GM21723 (cell line): ENCODE results near the gene ATP6AP1.
"Not testable (repeated sequence)": the region's sequence is repeated elsewhere in the genome, so short reads cannot be mapped to it uniquely, and the experiment has no call there.

Experiments
- ATAC-seq: cut with Tn5 transposase; IDR thresholded peaks from one replicate; pipeline ENCODE4 v1.9.1; 2021; ENCODE audit warnings: mild to moderate bottlenecking, moderate library complexity; ENCODE audit not compliant: unreplicated experiment

Gene ATP6AP1, protein sequence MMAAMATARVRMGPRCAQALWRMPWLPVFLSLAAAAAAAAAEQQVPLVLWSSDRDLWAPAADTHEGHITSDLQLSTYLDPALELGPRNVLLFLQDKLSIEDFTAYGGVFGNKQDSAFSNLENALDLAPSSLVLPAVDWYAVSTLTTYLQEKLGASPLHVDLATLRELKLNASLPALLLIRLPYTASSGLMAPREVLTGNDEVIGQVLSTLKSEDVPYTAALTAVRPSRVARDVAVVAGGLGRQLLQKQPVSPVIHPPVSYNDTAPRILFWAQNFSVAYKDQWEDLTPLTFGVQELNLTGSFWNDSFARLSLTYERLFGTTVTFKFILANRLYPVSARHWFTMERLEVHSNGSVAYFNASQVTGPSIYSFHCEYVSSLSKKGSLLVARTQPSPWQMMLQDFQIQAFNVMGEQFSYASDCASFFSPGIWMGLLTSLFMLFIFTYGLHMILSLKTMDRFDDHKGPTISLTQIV

DNA sequence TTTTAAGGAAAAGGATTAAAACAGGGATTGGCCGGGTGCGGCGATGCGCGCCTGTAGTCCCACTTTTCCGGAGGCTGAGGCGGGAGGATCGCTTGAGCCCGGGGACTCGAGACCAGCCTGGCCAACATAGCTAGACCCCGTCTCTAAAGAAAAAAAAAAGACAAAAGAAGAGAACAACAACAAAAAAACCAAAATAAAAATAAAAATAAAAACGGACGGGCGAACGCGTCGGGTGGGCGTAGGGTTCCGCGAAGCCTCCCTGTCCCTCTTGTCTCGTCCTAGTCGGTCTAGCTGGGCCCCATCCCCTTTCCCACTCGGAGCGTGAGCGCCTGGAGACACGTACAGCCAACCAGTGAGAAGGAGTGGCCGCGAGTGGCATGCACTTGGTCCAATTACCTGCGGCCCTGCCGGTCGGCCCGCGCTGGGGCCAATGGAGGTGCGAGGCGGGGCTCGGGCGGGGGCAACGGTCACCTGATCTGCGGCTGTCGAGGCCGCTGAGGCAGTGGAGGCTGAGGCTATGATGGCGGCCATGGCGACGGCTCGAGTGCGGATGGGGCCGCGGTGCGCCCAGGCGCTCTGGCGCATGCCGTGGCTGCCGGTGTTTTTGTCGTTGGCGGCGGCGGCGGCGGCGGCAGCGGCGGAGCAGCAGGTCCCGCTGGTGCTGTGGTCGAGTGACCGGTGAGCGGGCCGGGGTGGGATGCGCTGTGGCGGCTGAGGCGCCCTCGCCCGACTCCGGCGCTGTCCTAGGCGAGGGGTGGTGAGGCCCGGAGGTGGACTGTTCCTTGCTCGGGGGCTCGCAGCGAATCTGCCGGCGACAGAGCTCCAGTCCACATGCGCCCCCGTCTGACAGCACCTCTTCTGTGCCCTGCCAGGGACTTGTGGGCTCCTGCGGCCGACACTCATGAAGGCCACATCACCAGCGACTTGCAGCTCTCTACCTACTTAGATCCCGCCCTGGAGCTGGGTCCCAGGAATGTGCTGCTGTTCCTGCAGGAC, at the start of gene ATP6AP1:
Gene ATP6AP1, plus strand, starts transcription at position 502 of the 996 bp plus-strand sequence. Its CDS starts 16 bp downstream, at position 518.
- ATAC-seq = peak; percentile 95

DNA sequence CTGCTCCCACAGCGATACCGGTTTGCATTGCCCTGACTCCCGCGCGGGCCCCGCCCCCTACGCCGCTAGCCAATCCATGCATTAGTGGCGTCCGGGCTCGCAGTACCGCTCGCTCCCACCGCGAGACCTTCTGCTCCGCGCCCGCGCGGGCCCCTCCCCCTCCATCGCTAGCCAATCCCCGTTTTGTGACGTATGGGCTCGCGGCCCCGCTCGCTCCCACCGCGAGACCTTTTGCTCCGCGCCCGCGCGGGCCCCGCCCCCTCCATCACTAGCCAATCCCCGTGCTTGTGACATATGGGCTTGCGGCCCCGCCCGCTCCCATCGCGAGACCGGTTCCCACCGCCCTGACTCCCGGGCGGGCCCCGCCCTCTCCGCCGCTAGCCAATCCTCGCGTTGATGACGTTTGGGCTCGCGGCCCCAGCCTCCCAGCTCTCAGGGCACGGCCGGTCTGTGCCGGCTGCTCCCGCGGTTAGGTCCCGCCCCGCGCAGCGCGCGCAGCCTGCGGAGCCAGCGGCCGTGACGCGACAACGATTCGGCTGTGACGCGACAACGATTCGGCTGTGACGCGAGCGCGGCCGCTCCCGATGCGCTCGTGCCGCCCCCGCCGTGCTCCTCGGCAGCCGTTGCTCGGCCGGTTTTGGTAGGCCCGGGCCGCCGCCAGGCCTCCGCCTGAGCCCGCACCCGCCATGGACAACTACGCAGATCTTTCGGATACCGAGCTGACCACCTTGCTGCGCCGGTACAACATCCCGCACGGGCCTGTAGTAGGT, 49.5 kb upstream of the ATP6AP1 start, which contains the start of gene EMD:
Gene EMD, plus strand, starts transcription at position 497 of the 770 bp plus-strand sequence. Its CDS starts 190 bp downstream, at position 687.
- peak; percentile 83 for ATAC-seq

DNA sequence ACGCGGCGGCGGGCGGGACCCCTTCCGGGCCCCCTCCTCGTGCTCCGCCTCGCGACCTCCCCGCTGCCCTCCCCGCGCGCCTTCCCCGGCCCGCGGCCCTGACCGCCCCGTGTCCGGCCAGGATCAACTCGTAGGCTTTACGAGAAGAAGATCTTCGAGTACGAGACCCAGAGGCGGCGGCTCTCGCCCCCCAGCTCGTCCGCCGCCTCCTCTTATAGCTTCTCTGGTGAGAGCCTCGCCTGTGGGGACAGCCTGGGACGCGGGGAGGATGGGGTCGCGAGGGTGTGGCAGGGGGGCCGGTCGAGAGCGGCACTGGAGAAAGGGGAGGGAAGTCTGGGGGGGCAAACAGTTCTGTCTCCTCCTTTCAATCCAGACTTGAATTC, 48.9 kb upstream of the ATP6AP1 start:
- ATAC-seq = no peak

DNA sequence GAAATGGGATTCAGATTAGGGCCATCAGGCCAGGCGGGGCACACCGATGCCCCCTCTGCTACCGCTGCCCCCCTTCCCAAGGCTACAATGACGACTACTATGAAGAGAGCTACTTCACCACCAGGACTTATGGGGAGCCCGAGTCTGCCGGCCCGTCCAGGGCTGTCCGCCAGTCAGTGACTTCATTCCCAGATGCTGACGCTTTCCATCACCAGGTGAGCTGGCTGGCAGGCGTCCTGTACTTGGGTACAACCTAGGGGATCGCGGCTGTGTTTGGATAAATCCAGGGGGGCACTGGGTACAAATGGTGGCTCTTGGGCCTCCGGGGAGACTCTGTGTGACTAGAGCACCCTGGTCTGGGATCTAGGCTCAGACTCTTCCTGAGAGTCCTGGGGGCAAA, 48.3 kb upstream of the ATP6AP1 start:
- ATAC-seq = no peak

DNA sequence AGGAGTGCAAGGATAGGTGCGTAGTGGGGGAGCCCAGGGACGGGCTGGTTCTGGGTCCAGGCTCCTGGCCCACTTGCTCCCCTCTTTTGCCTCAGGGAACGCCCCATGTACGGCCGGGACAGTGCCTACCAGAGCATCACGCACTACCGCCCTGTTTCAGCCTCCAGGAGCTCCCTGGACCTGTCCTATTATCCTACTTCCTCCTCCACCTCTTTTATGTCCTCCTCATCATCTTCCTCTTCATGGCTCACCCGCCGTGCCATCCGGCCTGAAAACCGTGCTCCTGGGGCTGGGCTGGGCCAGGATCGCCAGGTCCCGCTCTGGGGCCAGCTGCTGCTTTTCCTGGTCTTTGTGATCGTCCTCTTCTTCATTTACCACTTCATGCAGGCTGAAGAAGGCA, 47.7 kb upstream of the ATP6AP1 start:
- no peak for ATAC-seq

DNA sequence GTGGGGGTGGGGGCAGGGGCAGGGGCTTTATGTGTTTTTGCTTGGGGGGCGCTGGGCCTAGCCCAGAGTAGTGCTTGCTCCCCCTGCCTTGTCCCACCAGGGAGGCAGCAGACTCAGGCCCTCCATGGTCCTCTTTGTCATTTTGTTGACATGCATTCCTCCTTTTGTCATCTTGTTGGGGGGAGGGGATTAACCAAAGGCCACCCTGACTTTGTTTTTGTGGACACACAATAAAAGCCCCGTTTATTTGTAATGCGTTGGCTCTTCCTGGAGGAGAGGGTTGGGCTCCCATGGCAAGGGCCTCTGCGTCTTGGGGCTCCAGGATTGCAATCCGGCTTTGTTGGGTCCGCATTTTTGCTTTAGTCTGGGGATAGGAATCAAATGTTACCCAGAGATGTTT, 47.2 kb upstream of the ATP6AP1 start:
- ATAC-seq = no peak

DNA sequence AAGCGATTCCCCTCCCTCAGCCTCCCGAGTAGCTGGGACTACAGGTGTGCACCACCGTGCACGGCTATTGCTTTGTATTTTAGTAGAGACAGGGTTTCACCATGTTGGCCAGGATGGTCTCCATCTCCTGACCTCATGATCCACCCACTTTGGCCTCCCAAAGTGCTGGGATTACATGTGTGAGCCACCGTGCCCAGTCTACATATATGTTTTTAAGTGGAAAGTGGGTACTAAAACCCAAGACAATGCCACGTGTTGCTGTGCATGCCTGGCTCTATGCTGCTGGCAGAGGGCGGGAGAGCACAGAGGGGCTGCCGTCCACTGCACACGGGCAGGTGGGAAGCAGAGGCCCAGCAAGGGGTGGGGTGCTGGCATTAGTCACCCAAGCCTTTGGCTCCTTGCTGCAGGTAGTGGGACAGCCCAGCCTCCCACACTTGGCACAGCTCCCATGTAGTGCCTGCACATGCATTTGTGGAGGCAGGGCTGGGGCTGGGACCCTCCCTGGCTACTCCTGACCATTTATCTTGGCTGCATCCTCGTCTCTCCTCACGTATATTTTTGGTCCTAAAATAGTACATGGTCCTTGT, 45.9 kb upstream of the ATP6AP1 start:
- no peak for ATAC-seq

DNA sequence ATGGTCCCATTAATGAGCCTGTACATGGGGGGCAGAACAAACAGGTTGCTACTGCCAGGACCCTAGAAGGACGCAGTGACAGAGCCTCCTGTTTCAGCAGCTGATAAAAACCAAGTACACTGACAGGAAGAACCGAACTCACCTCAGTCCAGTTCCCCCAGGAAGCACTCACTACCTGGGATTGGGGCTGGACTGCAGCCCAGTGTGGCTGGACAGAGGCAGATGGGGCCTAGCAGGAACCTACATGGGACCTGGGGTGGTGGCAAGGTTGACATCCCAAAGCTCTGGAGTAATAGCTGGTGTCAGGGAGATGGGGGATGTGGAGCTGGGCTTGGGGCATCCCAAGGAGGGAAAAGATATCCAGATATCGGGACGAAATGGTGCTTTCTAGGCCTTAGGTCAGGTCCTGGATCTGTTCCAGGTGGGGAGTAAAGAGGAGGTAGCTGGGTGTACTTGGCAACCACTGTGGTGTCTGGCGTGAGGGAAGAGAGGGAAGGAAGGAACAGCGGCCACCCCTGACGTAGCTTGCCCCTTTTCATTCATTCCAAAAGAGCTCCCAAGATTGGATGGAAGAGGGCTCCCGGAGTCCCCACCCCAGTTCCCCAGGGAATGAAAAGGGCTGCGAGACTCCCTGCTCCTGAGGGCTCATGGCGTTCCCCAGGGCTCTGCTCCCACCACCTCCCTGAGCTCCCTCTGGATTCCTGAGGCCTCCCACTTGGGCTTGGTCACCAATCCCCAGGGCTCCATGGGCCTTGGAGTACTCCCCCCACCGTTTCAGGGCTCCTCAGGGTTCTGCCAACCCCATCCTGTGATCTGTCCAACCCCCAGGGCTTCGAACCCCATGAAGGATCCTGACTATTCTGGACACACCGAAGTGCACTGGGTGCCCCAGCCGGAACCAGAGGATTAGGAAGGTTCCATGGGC, 44.9 kb upstream of the ATP6AP1 start:
- ATAC-seq = no peak

DNA sequence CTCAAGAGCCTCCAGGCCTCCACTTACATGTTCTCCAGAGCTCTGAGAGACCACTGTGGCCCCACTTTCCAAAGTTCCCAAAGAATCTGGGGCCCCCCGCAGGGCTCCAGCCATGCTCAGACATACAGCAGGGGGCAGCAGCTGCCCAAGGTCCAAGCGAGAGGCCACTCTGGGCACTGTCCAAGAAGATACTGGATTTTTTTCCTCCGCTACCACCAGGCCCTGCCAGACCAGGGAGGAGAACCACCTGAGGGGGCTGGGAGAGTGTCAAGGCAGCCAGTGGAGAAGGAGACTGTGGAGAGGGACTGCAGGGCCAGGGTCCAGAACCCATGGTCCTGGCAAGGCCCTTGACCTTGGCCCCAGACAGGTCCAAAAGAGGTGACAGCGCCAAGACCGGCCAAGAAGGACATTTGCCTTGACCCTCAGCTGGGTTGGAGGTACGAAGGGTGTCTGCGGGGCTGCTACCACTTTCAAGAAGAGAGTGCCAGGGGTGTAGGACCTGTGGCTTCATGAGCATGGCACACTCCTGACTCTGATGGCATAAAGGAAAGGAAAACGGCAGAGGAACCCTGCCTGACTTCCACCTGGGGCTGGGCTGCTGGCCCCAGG, 44.1 kb upstream of the ATP6AP1 start:
- ATAC-seq = no peak

DNA sequence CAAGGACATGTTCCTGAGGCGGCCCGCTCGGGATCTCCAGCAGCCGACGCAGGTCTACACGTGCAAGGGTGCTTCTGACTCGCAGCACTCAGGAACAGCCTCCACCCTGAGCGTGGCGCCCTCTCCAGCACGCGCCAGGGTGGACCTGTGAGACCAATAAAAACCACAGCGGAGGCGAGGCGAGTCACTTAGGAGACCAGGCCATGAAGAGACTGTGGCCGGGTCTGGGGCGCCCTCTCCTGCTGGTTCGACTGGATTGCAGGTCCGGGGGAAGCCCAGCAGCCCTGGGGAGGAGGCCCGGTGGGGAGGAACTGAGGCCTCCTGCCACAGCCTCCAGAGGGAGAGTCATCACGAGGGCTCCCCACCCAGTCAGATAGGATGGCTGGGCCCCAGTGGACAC, 40.4 kb upstream of the ATP6AP1 start:
- peak; percentile 37 for ATAC-seq

DNA sequence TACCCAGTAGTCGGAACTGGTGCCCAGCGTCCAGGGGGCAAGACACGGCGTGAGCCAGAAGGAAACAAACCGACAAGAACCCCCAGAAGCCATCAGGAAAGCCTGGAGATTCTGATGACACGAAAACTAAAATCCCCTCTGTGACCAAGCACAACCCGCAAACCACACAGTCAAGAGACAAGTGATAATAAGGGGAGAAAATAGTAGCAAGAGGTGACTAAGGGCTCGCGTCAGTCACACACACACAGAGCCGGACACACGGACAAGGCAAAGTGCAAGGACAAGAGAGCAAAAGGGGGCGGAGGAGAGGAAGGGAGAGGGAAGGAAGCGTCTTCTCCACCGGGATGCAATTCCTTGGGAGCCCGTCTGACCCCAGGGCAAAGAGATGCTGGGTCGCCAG, 39.8 kb upstream of the ATP6AP1 start:
- peak; percentile 23 for ATAC-seq

DNA sequence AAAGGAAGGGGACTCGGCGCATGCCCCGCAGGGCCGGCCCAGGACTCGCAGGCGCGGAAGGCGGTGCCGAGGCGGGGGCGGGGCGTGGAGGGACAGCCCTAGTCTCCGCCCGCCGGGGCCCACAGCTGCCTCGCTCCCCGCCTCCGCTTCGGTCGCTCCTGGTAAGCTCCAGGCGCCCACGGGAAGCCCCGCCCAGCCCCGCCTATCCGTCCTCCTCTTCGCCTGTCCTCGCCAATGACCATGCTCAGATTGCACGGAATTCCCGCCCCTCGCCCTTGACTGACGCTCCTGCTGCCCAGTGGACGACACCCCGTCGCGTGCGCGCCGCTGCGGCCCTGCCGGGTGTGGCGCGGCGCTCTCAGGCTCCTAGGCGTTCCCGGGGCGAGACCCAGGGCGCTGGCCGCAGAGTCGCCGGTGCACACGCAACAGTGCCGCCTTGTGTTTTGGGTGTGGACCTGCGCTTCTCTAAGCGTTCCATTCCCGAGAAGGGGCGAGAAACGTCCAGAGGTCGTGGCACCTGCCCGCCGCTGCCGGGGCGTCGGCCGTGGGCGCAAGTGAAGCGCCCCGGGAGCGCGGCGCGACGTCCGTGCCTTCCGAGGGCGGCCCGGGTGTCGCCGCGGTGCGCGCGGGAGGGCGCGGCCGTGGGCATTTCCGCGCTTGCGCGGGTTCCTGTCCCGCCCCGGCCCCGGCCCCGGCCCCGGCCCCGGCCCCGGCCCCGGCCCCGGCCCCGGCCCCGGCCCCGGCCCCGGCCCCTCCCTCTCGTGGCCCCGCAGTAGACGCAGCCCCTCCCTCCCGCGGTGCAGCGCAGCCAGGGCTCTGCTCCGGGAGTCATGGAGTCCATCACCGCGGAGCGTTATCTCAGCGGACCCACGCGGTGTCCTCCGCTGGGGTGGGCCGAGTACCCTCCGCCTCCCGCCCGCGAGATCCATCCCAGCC, 38.4 kb upstream of the ATP6AP1 start:
- ATAC-seq = peak; percentile 67

DNA sequence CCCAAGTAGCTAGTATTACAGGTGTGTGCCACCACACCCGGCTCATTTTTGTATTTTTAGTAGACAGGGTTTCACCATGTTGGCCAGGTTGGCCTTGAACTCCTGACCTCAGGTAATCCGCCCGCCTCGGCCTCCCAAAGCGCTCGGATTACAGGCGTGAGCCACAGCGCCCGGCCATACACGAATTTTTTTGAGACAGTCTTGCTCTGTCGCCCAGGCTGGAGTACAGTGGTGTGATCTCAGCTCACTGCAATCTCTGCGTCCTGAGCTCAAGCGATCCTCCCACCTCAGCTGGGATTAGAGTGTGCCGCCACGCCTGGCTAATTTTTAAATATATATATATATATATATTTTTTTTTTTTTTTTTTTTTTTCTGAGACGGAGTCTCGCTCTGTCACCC, 32.1 kb upstream of the ATP6AP1 start:
- ATAC-seq = not testable (repeated sequence)

DNA sequence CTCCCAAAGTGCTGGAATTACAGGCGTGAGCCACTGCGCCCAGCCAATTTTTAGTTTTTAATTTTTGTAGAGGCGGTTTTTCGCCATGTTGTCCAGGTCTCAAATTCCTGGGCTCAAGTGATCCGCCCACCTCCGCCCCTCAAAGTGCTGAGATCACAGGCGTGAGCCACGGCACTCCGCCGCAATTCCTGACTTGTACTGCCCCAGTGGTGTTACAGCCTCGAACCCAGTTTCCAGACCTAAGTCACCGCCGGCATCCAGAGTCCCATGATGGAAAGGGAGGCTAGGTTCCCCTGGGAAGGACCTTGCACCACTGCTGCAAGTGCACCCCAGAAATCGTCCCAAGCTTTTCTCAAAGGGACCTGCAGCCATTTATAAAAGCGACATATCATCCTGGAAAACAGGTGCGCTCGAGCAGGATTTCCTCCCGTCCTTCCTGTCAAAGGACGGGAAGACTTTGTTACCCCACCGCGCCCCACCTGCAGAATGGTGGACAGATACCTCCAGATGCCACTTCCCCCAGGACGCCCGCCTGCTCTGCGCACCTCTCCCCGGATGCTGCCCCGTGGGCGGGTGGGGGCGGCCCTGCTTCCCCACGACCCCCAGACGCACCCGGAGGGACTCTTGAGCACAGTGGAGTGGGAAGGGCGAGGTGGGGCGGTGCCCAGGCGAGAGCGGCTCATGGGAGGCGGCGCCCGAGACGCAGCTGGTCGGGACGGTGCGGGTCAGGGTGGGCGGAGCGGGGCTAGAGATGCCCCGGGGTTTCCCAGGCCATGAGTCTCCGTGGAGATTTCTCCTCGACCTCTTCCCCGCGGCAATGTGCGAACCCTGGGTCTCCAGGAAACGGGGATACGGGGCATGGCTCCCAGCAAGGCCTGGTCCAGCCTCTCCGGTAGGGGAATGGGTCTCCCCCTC, 31.2 kb upstream of the ATP6AP1 start:
- peak; percentile 53 for ATAC-seq

DNA sequence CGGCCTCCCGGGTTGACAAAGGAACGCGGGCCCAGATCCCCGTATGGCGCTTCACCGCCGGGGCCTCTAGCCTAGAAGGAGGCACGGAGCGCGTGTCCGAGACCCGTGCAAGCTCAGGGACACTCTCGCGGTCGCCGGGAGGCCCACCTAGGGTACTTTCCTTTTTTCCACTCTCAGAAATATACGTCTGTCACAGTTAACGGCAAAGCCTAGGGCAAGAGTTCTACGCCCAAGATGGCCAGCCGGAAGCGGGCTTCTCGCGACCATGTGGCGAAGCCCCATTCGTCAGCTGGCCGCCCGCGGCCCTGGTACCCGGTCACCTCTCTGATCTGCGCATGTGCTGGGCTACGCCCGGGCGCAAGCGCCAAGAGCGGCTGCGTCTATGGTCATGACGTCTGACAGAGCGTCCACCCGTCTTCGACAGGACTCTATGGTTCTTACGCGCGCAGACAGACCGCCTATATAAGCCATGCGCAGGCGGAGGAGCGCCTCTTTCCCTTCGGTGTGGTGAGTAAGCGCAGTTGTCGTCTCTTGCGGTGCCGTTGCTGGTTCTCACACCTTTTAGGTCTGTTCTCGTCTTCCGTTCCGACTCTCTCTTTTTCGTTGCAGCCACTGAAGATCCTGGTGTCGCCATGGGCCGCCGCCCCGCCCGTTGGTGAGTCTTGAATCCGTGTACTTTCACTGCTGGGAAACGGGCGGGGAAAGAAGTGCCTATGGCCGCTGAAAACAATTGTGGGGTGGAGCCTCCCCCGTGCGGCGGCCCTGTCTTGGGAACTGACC, 30.4 kb upstream of the ATP6AP1 start, which contains the start of gene RPL10:
Gene RPL10, plus strand, starts transcription at position 490 of the 780 bp plus-strand sequence. Its CDS starts 143 bp downstream, at position 633.
- peak; percentile 70 for ATAC-seq
